ENCODE measurements around the gene NSMCE1.

Gene NSMCE1

DNA sequence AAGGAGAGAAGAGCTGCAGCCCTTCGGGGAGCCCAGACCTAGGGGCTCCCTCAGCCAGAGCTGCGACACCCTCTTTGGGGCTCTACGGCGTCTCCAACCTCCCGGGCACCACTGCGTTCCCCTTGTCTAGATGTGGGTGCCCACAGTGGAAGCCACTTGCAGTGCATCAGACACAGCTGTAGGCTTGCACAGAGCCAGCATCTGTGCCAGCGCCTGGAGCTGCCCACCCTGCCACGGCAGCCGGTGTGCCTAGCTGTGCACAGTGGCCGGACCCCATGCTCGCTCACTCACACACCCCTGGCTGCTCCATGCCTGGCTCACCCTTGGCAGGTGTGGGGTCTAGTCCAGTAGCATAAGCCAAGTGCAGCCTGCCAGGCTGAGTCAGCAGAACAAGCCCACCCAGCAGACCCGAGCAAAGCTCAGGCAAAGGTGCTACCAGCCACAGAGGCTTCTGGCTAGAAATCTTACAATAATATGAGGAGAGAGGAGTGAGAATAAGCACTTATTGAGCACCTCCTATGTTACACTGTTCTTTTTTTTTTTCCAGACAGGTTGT, 78.2 kb downstream of the NSMCE1 start:
- Histone ChIP-seq H3K4me3 (ENCODE audit: low read depth, low read length) (no peak overlapping the region), H3K4me1 (ENCODE audit: control insufficient read depth, insufficient read depth, low read length, unreplicated experiment) (no peaks in the 10 kb centered on the region), H3K27me3 (ENCODE audit: insufficient read depth, low read length) (peaks cover 23% of the 10 kb centered on the region), H3K79me2 (ENCODE audit: control insufficient read depth, insufficient read depth, low read length, unreplicated experiment) (no peaks in the 10 kb centered on the region), H3K27ac (ENCODE audit: low read depth, low read length) (no peak overlapping the region), H2AFZ (ENCODE audit: low read length, unreplicated experiment) (no peak overlapping the region), H3K36me3 (ENCODE audit: insufficient read depth, low read length) (no peaks in the 10 kb centered on the region)

DNA sequence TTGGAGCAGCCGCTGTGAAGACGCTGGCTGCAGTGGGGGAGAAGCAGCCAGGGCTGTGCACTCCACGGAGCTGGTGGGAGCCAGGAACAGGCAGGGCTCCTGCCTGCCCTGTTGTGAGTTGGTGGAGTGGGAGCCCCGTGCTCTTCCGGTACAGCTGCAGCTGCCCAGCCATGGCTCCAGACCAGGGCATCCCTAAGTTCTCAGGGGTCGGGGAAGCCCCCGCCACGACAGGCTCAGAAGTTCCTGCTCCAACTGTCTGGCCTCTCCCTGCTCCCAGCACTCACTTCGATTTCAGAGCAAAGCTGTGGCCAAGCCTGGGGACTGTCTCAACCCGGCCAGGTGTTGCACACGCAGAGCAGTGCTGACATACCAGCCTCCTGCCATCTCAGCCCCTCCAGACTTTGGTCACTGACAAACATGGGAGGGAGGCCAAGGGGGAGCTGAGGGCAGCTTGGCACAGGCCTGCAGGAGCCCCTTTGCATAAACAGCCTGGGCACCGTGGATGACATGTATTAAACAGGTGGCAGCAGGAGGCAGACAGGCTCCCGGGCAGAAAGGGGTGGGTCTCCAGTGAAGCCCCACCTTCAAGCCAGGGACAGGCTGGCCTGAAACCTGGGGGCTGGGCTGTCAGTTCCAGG, 79.1 kb downstream of the NSMCE1 start:
- H2AFZ ChIP-seq (ENCODE audit: low read length, unreplicated experiment): no peak overlapping the region

DNA sequence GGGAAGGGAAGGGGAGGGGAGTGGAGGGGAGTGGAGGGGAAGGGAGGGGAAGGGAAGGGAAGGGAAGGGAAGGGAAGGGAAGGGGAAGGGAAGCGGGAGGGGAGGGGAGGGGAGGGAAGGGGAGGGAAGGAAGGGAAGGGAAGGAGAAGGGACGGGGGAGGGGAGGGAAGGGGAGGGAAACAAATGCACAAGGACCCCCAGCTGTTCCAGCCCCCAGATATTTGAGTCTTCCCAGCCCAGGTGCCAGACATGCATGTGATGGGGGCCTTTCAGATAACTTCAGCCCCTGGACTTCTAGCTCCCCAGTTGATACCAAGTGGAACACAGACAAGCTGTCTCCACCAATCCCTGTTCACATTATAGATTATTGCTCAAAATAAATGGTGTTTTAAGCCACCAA, 79.9 kb downstream of the NSMCE1 start:
- H3K27me3 ChIP-seq (ENCODE audit: insufficient read depth, low read length): peaks cover 9% of the 10 kb centered on the region; the same call in 1 of the 2 replicates
- no peak overlapping the region for H2AFZ ChIP-seq (ENCODE audit: low read length, unreplicated experiment)
- H3K36me3 ChIP-seq (ENCODE audit: insufficient read depth, low read length): no peaks in the 10 kb centered on the region
- no peaks in the 10 kb centered on the region for H3K79me2 ChIP-seq (ENCODE audit: control insufficient read depth, insufficient read depth, low read length, unreplicated experiment)
- no peak overlapping the region for H3K27ac ChIP-seq (ENCODE audit: low read depth, low read length)
- no peak overlapping the region for H3K4me3 ChIP-seq (ENCODE audit: low read depth, low read length)
- no peaks in the 10 kb centered on the region for H3K4me1 ChIP-seq (ENCODE audit: control insufficient read depth, insufficient read depth, low read length, unreplicated experiment)

More for the DNA sequence above, 79.1 kb downstream of the NSMCE1 start:
- Histone ChIP-seq H3K27ac (ENCODE audit: low read depth, low read length) (no peak overlapping the region), H3K4me1 (ENCODE audit: control insufficient read depth, insufficient read depth, low read length, unreplicated experiment) (no peaks in the 10 kb centered on the region), H3K79me2 (ENCODE audit: control insufficient read depth, insufficient read depth, low read length, unreplicated experiment) (no peaks in the 10 kb centered on the region), H3K36me3 (ENCODE audit: insufficient read depth, low read length) (no peaks in the 10 kb centered on the region), H3K27me3 (ENCODE audit: insufficient read depth, low read length) (peaks cover 14% of the 10 kb centered on the region), H3K4me3 (ENCODE audit: low read depth, low read length) (no peak overlapping the region)

DNA sequence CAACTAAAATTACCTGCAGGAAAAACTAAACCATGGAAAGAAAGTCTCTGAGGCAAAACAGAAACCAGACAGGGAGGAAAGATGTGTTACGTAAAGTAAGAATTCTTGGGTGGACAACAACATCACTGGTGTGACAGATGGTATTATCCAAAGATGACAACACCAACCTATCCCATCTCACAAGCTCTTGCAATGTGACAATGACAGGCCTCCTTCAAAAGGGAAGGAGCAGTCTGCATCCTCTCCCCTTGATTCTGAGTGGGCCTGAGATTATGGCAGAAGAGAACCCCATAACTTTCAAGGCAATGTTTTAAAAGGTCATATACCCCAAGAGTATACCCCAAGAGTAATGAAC, 82.8 kb downstream of the NSMCE1 start:
- no peak overlapping the region for H3K27ac ChIP-seq (ENCODE audit: low read depth, low read length)
- H3K4me3 ChIP-seq (ENCODE audit: low read depth, low read length): no peak overlapping the region
- H2AFZ ChIP-seq (ENCODE audit: low read length, unreplicated experiment): no peak overlapping the region
- H3K36me3 ChIP-seq (ENCODE audit: insufficient read depth, low read length): no peaks in the 10 kb centered on the region
- H3K27me3 ChIP-seq (ENCODE audit: insufficient read depth, low read length): peaks cover 31% of the 10 kb centered on the region; the same call in 1 of the 2 replicates
- H3K4me1 ChIP-seq (ENCODE audit: control insufficient read depth, insufficient read depth, low read length, unreplicated experiment): no peaks in the 10 kb centered on the region
- H3K79me2 ChIP-seq (ENCODE audit: control insufficient read depth, insufficient read depth, low read length, unreplicated experiment): no peaks in the 10 kb centered on the region

DNA sequence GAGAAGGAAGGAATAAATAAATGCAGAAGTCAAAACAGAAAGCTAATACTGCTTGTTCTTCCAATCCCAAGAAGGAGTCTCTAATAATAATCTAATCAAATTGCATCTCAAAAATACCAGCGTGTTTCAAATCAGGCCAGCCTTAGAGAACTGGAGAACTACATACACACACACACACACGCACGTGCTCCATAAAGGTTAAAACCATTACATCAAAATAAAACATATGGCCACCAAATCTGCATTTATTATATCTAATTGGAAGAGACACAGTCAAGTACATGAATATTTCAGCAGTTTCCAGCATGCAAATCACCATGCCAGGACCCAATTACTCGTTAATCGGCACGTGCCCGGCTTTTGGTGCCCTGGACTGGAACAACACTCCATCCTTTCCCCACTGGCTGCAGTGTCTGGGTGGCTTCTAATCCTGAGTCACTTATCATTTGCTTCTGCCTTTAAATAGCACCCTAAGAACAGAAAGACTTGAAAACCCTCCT, 85.6 kb downstream of the NSMCE1 start:
- Histone ChIP-seq H3K27me3 (ENCODE audit: insufficient read depth, low read length) (peaks cover 22% of the 10 kb centered on the region; the same call in 1 of the 2 replicates), H3K79me2 (ENCODE audit: control insufficient read depth, insufficient read depth, low read length, unreplicated experiment) (no peaks in the 10 kb centered on the region), H3K4me1 (ENCODE audit: control insufficient read depth, insufficient read depth, low read length, unreplicated experiment) (no peaks in the 10 kb centered on the region), H3K27ac (ENCODE audit: low read depth, low read length) (no peak overlapping the region), H2AFZ (ENCODE audit: low read length, unreplicated experiment) (no peak overlapping the region), H3K36me3 (ENCODE audit: insufficient read depth, low read length) (no peaks in the 10 kb centered on the region), H3K4me3 (ENCODE audit: low read depth, low read length) (no peak overlapping the region)

DNA sequence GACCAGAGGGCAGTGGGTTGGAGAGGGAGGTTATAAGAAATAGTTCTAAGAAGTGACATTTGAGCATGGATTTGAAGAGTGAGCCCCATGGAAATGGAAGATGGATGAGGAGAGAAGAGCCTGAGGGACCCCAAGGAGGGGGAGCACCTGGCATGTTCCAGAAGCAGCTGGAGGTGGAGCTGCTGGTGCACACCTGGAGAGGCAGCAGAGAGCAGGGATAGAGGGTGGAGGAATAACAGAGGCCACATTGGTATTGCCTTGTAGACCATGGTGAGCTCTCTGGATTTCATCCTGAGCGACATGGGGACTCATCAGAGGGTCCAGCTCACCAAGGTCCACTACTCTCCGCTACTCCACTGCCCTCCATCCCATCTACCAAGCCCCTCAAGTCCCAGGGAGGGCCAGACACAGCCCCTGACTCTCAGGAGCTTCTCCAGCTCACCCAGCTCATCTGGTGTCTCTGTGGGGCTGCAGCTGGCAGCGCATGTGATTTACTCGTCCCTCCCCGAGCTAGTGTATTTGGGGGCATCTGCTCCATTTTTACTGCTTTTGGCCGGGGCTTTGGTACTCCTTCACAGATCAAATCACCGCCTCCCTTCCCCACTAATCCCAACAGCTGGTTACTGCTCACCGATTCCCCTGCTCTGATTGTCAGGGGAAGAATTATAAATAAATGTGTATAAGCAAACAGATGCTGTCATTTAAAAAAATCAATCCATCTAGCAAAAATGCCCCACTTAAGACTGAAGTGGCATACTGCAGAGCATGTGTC, 87.4 kb downstream of the NSMCE1 start:
- Histone ChIP-seq H2AFZ (ENCODE audit: low read length, unreplicated experiment) (no peak overlapping the region), H3K27ac (ENCODE audit: low read depth, low read length) (no peak overlapping the region), H3K27me3 (ENCODE audit: insufficient read depth, low read length) (peaks cover 22% of the 10 kb centered on the region; the same call in 1 of the 2 replicates), H3K4me3 (ENCODE audit: low read depth, low read length) (no peak overlapping the region), H3K79me2 (ENCODE audit: control insufficient read depth, insufficient read depth, low read length, unreplicated experiment) (no peaks in the 10 kb centered on the region), H3K4me1 (ENCODE audit: control insufficient read depth, insufficient read depth, low read length, unreplicated experiment) (peaks cover 11% of the 10 kb centered on the region), H3K36me3 (ENCODE audit: insufficient read depth, low read length) (no peaks in the 10 kb centered on the region)

DNA sequence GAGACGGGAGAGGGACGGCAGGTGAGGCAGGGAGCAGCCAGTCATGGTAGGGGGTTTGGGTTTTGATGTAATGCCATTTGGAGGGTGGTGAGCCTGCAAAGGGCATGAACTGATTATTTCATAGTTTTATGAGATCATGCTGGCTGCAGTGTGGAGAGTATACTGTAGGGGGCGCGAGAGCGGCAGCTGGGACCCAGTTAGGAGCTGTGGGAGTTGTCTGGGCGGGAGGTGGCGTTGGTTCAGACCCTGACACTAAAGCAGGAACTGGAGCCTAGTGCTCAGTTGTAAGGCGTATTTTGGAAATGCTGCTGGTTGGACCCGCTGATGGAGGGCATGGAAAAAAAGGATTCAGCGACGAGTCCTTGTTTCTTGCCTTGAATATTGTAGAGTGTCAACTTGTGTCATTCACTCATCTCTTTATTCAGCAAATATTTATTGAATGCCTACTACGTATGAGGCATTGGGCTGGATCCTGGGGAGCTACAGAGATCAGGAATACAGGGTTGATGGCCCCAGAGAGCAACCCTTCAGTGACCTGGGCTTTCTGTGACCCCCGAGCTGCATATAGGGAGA, 89.0 kb downstream of the NSMCE1 start:
- Histone ChIP-seq H3K4me1 (ENCODE audit: control insufficient read depth, insufficient read depth, low read length, unreplicated experiment) (peaks cover 11% of the 10 kb centered on the region), H3K4me3 (ENCODE audit: low read depth, low read length) (no peak overlapping the region), H3K27me3 (ENCODE audit: insufficient read depth, low read length) (peaks cover 22% of the 10 kb centered on the region; the same call in 1 of the 2 replicates), H3K27ac (ENCODE audit: low read depth, low read length) (no peak overlapping the region), H2AFZ (ENCODE audit: low read length, unreplicated experiment) (peak overlapping the region; percentile 6), H3K79me2 (ENCODE audit: control insufficient read depth, insufficient read depth, low read length, unreplicated experiment) (no peaks in the 10 kb centered on the region), H3K36me3 (ENCODE audit: insufficient read depth, low read length) (no peaks in the 10 kb centered on the region)

DNA sequence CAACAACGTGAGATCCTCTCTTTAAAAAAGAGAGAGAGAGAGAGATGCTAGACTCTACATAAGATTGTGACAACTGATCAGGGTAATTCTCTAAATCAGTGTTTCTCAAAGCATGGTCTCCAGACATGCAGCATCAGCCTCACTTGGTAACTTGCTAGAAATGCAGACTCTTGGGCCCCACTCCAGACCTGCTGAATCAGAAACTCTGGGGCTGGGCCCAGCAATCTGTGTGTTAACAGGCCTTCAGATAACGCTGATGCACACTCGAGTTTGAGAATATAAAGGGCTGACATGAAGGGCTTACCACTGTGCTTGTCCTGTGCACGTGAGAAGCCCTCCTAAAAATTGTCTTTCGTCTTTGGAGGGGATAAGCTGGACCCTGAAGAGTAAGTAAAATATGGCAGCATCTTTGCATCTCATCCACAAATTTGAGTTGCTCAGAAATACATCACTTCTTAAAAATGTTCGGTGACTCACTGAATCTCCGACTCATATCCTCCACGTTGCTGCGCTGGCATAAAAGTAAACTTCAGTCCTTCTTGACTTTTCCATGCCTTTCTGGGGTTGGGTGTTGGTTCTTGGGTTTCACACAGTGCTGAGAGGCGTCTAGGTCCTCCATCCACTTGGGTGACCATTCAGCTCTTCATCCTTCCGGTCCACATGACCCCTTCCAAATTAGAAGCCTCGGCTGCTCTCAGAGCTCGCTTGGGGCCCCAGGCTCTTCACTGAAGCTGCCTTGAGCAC, 91.4 kb downstream of the NSMCE1 start:
- Histone ChIP-seq H2AFZ (ENCODE audit: low read length, unreplicated experiment) (peak overlapping the region; percentile 96), H3K79me2 (ENCODE audit: control insufficient read depth, insufficient read depth, low read length, unreplicated experiment) (no peaks in the 10 kb centered on the region), H3K4me1 (ENCODE audit: control insufficient read depth, insufficient read depth, low read length, unreplicated experiment) (peaks cover 11% of the 10 kb centered on the region), H3K36me3 (ENCODE audit: insufficient read depth, low read length) (no peaks in the 10 kb centered on the region), H3K27me3 (ENCODE audit: insufficient read depth, low read length) (peaks cover 11% of the 10 kb centered on the region; the same call in 1 of the 2 replicates), H3K4me3 (ENCODE audit: low read depth, low read length) (peak overlapping the region; percentile 17; the same call in 1 of the 2 replicates), H3K27ac (ENCODE audit: low read depth, low read length) (peak overlapping the region; percentile 89)

DNA sequence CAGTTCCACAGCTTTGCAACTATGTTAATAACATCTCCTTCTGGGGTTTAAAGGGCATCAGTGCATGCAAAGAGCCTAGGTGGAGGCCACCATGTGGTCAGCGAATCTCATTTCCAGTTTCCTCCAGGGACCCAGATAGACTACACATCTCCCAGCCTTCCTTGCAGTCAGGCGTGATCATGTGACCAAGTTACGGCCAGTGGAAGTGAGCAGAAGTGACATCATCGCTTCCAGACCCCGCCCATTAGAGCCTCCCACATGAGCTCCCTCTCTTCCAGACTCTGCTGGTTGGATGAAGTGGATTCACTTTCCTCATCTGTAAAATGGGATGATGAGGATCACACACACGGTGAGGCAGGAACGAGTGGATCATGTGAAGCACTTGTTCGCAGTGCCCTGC, 92.7 kb downstream of the NSMCE1 start:
- Histone ChIP-seq H3K4me3 (ENCODE audit: low read depth, low read length) (no peak overlapping the region), H3K27ac (ENCODE audit: low read depth, low read length) (no peak overlapping the region), H2AFZ (ENCODE audit: low read length, unreplicated experiment) (no peak overlapping the region), H3K79me2 (ENCODE audit: control insufficient read depth, insufficient read depth, low read length, unreplicated experiment) (no peaks in the 10 kb centered on the region), H3K27me3 (ENCODE audit: insufficient read depth, low read length) (no peaks in the 10 kb centered on the region), H3K36me3 (ENCODE audit: insufficient read depth, low read length) (no peaks in the 10 kb centered on the region), H3K4me1 (ENCODE audit: control insufficient read depth, insufficient read depth, low read length, unreplicated experiment) (peaks cover 11% of the 10 kb centered on the region)

All from ACC112 (cell line).